Ishikawa (cell line): ENCODE data around the gene NDUFAF4.

Source experiments
- CEBPB ChIP-seq: IDR thresholded peaks from 2 replicates; pipeline ENCODE4 v1.6.1; 2012
- CREB1 ChIP-seq: IDR thresholded peaks from 2 replicates; pipeline ENCODE4 v1.6.1; 2012; ENCODE audit warnings: low read depth
- EGR1 ChIP-seq: IDR thresholded peaks from 2 replicates; pipeline ENCODE4 v1.6.1; 2012
- EP300 ChIP-seq: IDR thresholded peaks from 2 replicates; pipeline ENCODE4 v1.6.1; 2012; ENCODE audit warnings: borderline replicate concordance
- FOXM1 ChIP-seq: IDR thresholded peaks from 2 replicates; pipeline ENCODE4 v1.6.1; 2012; ENCODE audit warnings: low read depth, borderline replicate concordance
- NFIC ChIP-seq: IDR thresholded peaks from 2 replicates; pipeline ENCODE4 v1.6.1; 2012
- RAD21 ChIP-seq: IDR thresholded peaks from 2 replicates; pipeline ENCODE4 v1.6.1; 2012; ENCODE audit warnings: low read depth
- TAF1 ChIP-seq: IDR thresholded peaks from 2 replicates; pipeline ENCODE4 v1.6.1; 2012; ENCODE audit warnings: low read depth, mild to moderate bottlenecking
- TCF12 ChIP-seq: IDR thresholded peaks from 2 replicates; pipeline ENCODE4 v1.6.1; 2012; ENCODE audit warnings: low read depth
- TEAD4 ChIP-seq: IDR thresholded peaks from 2 replicates; pipeline ENCODE4 v1.6.1; 2012
- YY1 ChIP-seq: IDR thresholded peaks from 2 replicates; pipeline ENCODE4 v1.6.1; 2012; ENCODE audit warnings: low read depth
- ZBTB7A ChIP-seq: IDR thresholded peaks from 2 replicates; pipeline ENCODE4 v1.6.1; 2012; ENCODE audit warnings: low read depth
- TF ChIP-seq, protein P1 (sequence below): IDR thresholded peaks from 2 replicates; pipeline ENCODE4 v1.6.1; 2012
- TF ChIP-seq, protein P2 (sequence below): IDR thresholded peaks from 2 replicates; pipeline ENCODE4 v1.6.1; 2012
- TF ChIP-seq, protein P3 (sequence below): IDR thresholded peaks from 2 replicates; pipeline ENCODE4 v1.6.1; 2012; ENCODE audit warnings: low read depth, mild to moderate bottlenecking

NDUFAF4 gene

DNA sequence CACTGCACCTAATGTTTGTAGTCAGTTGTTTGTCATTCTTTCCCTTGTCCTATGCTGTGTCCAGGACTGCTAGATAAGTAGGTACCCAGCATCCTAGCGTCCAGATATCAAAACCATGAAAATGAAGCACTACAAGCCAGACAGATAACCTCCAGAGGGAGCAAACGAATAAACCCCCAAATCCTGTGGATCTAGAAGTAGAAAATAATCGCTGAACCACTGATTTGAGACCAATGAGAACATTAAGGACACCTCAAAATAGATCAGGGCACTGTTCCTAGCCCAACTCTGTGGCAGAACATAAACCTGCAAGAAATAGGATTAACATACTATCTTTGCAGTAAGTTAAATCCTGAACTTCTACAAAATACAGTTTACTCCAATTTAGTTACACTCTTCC is 25.7 kb upstream of the NDUFAF4 start:
- TF ChIP-seq CREB1, result no peak
- TF ChIP-seq TCF12, result no peak
- no peak for TF ChIP-seq NFIC

DNA sequence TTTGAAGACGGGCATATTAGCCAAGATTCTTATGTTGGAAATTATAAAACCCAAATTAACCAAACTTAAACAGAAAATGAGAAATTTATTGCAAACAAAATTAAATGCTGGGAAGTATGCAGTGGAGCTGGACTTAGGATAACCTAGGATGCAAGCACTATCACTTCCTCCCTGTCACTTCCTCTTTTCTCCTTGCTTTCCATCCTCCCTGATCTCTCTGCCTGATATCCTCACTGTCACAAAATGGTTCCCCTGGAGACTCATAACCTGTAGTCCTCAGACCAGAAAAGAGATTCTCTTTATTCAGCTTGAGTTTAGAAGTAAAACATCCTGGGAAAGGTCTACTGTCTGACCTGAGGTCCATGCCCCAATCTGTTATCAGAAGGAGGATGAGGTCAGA is 19.4 kb upstream of the NDUFAF4 start:
- no peak for TF ChIP-seq CREB1
- no peak for TF ChIP-seq ZBTB7A
- TF ChIP-seq, protein P1, sequence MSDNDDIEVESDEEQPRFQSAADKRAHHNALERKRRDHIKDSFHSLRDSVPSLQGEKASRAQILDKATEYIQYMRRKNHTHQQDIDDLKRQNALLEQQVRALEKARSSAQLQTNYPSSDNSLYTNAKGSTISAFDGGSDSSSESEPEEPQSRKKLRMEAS, result no peak
- TF ChIP-seq TCF12, result no peak
- no peak for TF ChIP-seq YY1
- TF ChIP-seq TAF1, result no peak
- no peak for TF ChIP-seq CEBPB
- TF ChIP-seq NFIC, result no peak

DNA sequence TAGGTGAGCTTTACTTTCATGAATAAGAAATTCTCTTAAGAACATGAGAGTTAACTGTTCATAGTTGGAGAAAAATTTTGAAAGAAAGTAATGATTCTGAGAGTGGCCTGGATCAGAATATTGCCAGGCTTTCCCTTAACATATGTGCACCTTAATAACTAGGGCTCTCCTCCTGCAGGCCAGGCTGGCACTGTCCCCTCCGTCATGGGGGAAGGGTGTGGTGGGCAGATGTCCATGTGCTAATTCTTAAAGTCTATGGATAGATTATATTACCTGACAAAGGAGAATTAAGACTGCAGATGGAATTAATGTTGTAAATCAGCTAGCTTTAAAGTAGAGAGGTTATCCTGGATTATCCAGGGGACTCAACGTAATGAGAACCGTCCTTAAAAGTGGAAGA is 15.9 kb upstream of the NDUFAF4 start:
- TF ChIP-seq EP300 (no peak), TCF12 (no peak), YY1 (no peak), CEBPB (no peak), EGR1 (no peak), NFIC (no peak), TAF1 (no peak), RAD21 (no peak), CREB1 (no peak), TEAD4 (no peak), ZBTB7A (no peak), FOXM1 (no peak)
- TF ChIP-seq, protein P1, result no peak
- TF ChIP-seq, protein P2, sequence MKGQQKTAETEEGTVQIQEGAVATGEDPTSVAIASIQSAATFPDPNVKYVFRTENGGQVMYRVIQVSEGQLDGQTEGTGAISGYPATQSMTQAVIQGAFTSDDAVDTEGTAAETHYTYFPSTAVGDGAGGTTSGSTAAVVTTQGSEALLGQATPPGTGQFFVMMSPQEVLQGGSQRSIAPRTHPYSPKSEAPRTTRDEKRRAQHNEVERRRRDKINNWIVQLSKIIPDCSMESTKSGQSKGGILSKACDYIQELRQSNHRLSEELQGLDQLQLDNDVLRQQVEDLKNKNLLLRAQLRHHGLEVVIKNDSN, result no peak

DNA sequence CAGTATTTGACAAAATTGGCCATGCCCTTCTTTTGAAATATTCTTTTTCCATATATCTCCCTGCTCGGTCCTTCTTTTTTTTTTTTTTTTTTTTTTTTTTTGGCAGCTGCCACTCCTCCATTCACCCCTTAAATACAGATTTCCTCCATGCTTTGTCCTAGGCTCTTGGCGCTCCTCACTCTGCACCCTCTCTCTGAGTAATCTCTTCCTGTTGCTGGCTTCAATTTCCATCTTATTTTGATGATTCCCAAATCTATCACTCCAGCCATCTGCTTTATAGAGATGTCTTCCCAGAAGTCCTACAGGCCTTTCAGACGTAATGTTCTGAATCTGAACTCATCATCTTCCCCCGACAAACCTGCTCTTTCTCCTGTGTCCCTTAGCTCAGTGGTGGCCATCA is 14.1 kb upstream of the NDUFAF4 start:
- TF ChIP-seq RAD21, result no peak
- TF ChIP-seq, protein P3, sequence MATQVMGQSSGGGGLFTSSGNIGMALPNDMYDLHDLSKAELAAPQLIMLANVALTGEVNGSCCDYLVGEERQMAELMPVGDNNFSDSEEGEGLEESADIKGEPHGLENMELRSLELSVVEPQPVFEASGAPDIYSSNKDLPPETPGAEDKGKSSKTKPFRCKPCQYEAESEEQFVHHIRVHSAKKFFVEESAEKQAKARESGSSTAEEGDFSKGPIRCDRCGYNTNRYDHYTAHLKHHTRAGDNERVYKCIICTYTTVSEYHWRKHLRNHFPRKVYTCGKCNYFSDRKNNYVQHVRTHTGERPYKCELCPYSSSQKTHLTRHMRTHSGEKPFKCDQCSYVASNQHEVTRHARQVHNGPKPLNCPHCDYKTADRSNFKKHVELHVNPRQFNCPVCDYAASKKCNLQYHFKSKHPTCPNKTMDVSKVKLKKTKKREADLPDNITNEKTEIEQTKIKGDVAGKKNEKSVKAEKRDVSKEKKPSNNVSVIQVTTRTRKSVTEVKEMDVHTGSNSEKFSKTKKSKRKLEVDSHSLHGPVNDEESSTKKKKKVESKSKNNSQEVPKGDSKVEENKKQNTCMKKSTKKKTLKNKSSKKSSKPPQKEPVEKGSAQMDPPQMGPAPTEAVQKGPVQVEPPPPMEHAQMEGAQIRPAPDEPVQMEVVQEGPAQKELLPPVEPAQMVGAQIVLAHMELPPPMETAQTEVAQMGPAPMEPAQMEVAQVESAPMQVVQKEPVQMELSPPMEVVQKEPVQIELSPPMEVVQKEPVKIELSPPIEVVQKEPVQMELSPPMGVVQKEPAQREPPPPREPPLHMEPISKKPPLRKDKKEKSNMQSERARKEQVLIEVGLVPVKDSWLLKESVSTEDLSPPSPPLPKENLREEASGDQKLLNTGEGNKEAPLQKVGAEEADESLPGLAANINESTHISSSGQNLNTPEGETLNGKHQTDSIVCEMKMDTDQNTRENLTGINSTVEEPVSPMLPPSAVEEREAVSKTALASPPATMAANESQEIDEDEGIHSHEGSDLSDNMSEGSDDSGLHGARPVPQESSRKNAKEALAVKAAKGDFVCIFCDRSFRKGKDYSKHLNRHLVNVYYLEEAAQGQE, result no peak
- TF ChIP-seq CREB1, result no peak
- no peak for TF ChIP-seq YY1
- TF ChIP-seq FOXM1, result no peak
- TF ChIP-seq, protein P1, result no peak
- no peak for TF ChIP-seq TEAD4
- TF ChIP-seq NFIC, result no peak
- no peak for TF ChIP-seq EP300
- TF ChIP-seq, protein P2, result no peak
- no peak for TF ChIP-seq ZBTB7A
- TF ChIP-seq TCF12, result no peak
- TF ChIP-seq TAF1, result no peak

DNA sequence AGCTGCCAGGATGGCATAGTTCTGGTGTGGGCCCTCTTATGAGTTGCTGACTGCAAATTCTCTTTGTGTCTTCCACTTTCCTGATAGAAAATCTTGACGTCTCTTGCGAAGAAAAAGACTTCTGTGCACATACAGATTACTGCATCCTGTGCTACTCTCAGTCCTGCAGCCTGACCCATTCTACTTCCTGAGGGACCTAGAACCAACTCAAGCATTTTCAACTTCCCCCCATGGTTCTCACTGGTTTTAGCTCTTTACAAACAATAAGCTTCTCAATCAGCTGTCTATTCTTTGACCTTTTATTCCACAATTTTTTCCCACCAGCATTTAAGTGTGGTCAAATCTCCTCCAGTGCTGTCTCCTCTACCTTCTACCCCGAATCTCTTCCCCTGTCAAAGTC is 13.5 kb upstream of the NDUFAF4 start:
- TF ChIP-seq YY1 (no peak), TAF1 (no peak), TEAD4 (no peak), RAD21 (no peak), NFIC (no peak), FOXM1 (no peak), CREB1 (no peak), CEBPB (no peak), ZBTB7A (no peak), TCF12 (no peak), EP300 (no peak), EGR1 (no peak)
- TF ChIP-seq, protein P1, result no peak
- TF ChIP-seq, protein P2, result no peak
- TF ChIP-seq, protein P3, result no peak
